Mesendoderm (in vitro differentiated cells): ENCODE results near the gene SLC10A7.
A peak's percentile ranks its signal among the peaks of the same experiment; 100 is the strongest.

Experiments
- DNase-seq: peaks from one replicate; pipeline ENCODE4 v3.0.0; 2013
- H2AK5ac ChIP-seq: 2 replicates; pipeline ENCODE4 v1.6.1; 2013; ENCODE audit warnings: low read length, inconsistent platforms
- H2BK120ac ChIP-seq: 2 replicates; pipeline ENCODE4 v1.6.1; 2013; ENCODE audit warnings: low read depth, mild to moderate bottlenecking, low read length, moderate library complexity, mixed read lengths
- H2BK15ac ChIP-seq: replicated peaks from 2 replicates; pipeline ENCODE4 v1.6.1; 2013; ENCODE audit warnings: low read depth, mild to moderate bottlenecking, moderate library complexity
- H2BK5ac ChIP-seq: 2 replicates; pipeline ENCODE4 v1.6.1; 2013; ENCODE audit warnings: low read length, inconsistent platforms
- H3K18ac ChIP-seq: 2 replicates; pipeline ENCODE4 v1.6.1; 2013; ENCODE audit warnings: mild to moderate bottlenecking, low read length, mixed read lengths
- H3K23ac ChIP-seq: one replicate; pipeline ENCODE4 v1.6.1; 2013; ENCODE audit warnings: low read length
- H3K27ac ChIP-seq: 2 replicates; pipeline ENCODE4 v1.5.1; 2013; ENCODE audit warnings: low read depth, mild to moderate bottlenecking, inconsistent platforms, low read length, moderate library complexity
- H3K27me3 ChIP-seq: 2 replicates; pipeline ENCODE4 v1.6.1; 2013; ENCODE audit warnings: low read length, control low read depth, mild to moderate bottlenecking, inconsistent platforms; ENCODE audit not compliant: insufficient read depth, poor library complexity
- H3K36me3 ChIP-seq: 2 replicates; pipeline ENCODE4 v1.6.1; 2013; ENCODE audit warnings: low read length, inconsistent platforms; ENCODE audit not compliant: control insufficient read depth, insufficient read depth
- H3K4ac ChIP-seq: one replicate; pipeline ENCODE4 v1.6.1; 2013; ENCODE audit warnings: low read depth, mild to moderate bottlenecking, low read length, moderate library complexity
- H3K4me1 ChIP-seq: 2 replicates; pipeline ENCODE4 v1.6.1; 2013; ENCODE audit warnings: low read depth, low read length, inconsistent platforms; ENCODE audit not compliant: control insufficient read depth
- H3K4me2 ChIP-seq: 2 replicates; pipeline ENCODE4 v1.6.1; 2013; ENCODE audit warnings: low read length
- H3K4me3 ChIP-seq: 2 replicates; pipeline ENCODE4 v1.5.1; 2013; ENCODE audit warnings: mild to moderate bottlenecking, low read length
- H3K56ac ChIP-seq: one replicate; pipeline ENCODE4 v1.6.1; 2013; ENCODE audit warnings: low read length
- H3K79me1 ChIP-seq: 2 replicates; pipeline ENCODE4 v1.6.1; 2013; ENCODE audit warnings: low read length, inconsistent platforms
- H3K79me2 ChIP-seq: 2 replicates; pipeline ENCODE4 v1.6.1; 2013; ENCODE audit warnings: mild to moderate bottlenecking, low read length; ENCODE audit not compliant: control insufficient read depth, insufficient read depth
- H3K9ac ChIP-seq: 2 replicates; pipeline ENCODE4 v1.6.1; 2013; ENCODE audit warnings: low read length, inconsistent platforms
- H4K5ac ChIP-seq: one replicate; pipeline ENCODE4 v1.6.1; 2013; ENCODE audit warnings: low read length
- H4K8ac ChIP-seq: one replicate; pipeline ENCODE4 v1.6.1; 2013; ENCODE audit warnings: low read depth, mild to moderate bottlenecking, control low read depth, low read length, moderate library complexity
- WGBS: extraction: QIAGEN DNeasy Blood & Tissue Kit; methylation state at CpG from one replicate; pipeline ENCODE4 v1.1.7; 2013; ENCODE audit warnings: low lambda C conversion rate, missing lambda C conversion rate; ENCODE audit not compliant: insufficient coverage; ENCODE audit errors: extremely low coverage; 5-methylcytosine and 5-hydroxymethylcytosine counted together

SLC10A7 gene

DNA sequence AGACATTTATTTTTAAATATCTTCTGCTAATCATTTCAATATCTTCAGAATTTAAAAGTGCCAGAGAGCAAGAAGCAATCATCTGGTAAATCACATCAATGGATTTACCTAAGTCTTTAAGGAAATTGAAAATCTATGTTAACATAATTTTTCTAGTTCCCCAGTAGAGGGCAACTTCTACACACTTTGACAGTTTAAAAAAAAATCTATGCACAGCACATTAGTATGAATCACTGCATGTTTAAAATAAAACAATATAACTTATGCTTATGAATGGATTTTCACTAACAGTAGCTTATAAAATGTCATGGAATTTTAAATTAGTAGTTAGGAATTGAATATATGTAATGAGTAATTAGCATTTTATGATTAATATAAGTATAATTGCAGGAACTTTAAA, 180.9 kb downstream of the SLC10A7 start:
- Histone ChIP-seq H3K4me2 (no peak overlapping the region), H2AK5ac (no peak overlapping the region), H4K8ac (no peak overlapping the region), H3K23ac (no peak overlapping the region), H2BK5ac (no peak overlapping the region), H3K79me1 (no peaks in the 10 kb centered on the region), H2BK15ac (no peak overlapping the region), H3K4me3 (no peak overlapping the region), H3K36me3 (no peaks in the 10 kb centered on the region), H2BK120ac (no peak overlapping the region), H3K79me2 (no peaks in the 10 kb centered on the region), H3K18ac (no peak overlapping the region), H3K56ac (no peak overlapping the region), H3K9ac (no peak overlapping the region), H3K4me1 (no peaks in the 10 kb centered on the region), H4K5ac (no peak overlapping the region), H3K27ac (no peak overlapping the region), H3K4ac (no peak overlapping the region), H3K27me3 (no peaks in the 10 kb centered on the region)
- no peak for DNase-seq

DNA sequence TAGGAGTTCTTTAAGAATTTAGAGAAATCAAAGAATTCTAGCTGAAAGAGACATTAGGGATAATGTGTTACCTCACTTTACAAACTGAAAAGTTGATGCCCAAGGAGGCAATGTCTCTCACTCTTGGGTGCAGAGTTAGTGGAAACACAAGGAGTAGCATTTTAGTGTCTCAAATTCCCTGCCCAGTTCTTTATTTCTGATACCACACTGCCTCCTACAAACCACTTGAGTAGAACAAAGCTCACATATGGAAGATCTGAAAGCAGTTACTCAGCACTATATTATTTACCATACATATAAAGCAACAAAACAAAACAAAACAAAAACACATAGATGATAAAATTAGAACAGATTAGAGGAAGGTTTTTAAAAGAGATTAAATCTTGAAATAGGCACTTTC, 183.2 kb downstream of the SLC10A7 start:
- no peak overlapping the region for H3K27ac ChIP-seq
- H2AK5ac ChIP-seq: no peak overlapping the region
- no peak overlapping the region for H4K5ac ChIP-seq
- no peaks in the 10 kb centered on the region for H3K36me3 ChIP-seq
- peak; percentile 25 for DNase-seq
- no peak overlapping the region for H3K4me2 ChIP-seq
- no peak overlapping the region for H3K56ac ChIP-seq
- no peak overlapping the region for H2BK15ac ChIP-seq
- H4K8ac ChIP-seq: no peak overlapping the region
- H3K4me1 ChIP-seq: no peaks in the 10 kb centered on the region
- no peaks in the 10 kb centered on the region for H3K79me1 ChIP-seq
- no peak overlapping the region for H3K4ac ChIP-seq
- H3K18ac ChIP-seq: no peak overlapping the region
- no peak overlapping the region for H3K9ac ChIP-seq
- H3K4me3 ChIP-seq: no peak overlapping the region
- no peak overlapping the region for H2BK120ac ChIP-seq
- no peak overlapping the region for H3K23ac ChIP-seq
- H2BK5ac ChIP-seq: no peak overlapping the region
- no peaks in the 10 kb centered on the region for H3K79me2 ChIP-seq
- H3K27me3 ChIP-seq: no peaks in the 10 kb centered on the region

DNA sequence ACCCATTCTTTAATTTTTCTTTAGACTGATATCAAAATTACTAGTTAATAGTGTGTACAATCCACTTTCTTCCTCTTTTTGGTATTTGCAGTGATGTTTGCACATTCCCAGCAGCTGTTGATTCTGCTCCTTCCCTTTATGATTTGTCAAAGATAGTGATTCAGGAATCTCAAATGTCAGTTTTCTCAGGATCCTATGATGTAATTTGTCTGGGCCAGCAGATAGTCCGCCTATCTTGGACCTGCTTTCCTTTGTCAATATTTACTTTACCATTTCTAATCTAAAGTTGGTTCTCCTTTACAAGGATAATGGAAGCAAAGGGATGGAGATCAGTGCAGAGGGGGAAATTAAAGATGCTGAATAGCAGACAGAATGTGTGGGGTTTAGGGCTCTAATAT, 185.3 kb downstream of the SLC10A7 start:
- no peak overlapping the region for H2BK5ac ChIP-seq
- no peak overlapping the region for H3K4me2 ChIP-seq
- no peaks in the 10 kb centered on the region for H3K79me2 ChIP-seq
- H4K8ac ChIP-seq: no peak overlapping the region
- no peak overlapping the region for H4K5ac ChIP-seq
- no peak overlapping the region for H3K4me3 ChIP-seq
- H2AK5ac ChIP-seq: no peak overlapping the region
- H3K27me3 ChIP-seq: no peaks in the 10 kb centered on the region
- H2BK120ac ChIP-seq: no peak overlapping the region
- no peaks in the 10 kb centered on the region for H3K36me3 ChIP-seq
- no peak overlapping the region for H3K18ac ChIP-seq
- H3K79me1 ChIP-seq: no peaks in the 10 kb centered on the region
- H3K23ac ChIP-seq: no peak overlapping the region
- H3K9ac ChIP-seq: no peak overlapping the region
- no peak overlapping the region for H2BK15ac ChIP-seq
- H3K27ac ChIP-seq: no peak overlapping the region
- H3K4ac ChIP-seq: no peak overlapping the region
- no peak overlapping the region for H3K56ac ChIP-seq
- DNase-seq: no peak
- WGBS: no CpG with 5 or more reads among the region's 1 CpG
- H3K4me1 ChIP-seq: no peaks in the 10 kb centered on the region

DNA sequence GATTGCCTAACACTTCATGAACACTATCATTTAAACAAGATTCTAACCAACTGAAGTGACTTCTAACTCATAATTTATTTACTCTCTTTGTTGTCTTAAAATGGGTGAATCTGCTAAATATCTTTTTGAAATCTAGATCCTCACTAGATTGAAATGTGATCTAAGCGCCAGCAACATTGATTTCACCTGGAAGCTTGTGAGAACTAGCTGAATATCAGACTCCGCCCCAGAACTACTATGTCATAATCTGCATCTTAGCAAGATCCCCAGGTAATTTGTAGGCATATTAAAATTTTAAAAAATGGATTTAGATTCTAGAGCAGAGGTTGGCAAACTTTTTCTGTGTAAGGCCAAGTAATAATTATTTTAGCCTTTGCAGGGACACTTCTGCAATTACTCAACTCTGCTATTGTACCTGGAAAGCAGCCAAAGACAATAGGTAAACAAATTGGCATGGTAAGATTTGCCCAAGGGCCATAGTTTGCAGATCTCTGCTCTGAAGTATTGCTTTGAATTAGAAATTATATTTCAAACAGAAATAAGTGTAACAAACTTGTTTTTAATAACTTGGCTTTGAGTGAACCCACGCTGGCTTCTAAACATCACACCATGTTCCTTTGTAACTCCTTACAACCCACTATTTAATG, 185.9 kb downstream of the SLC10A7 start:
- Histone ChIP-seq H3K9ac (no peak overlapping the region), H2BK5ac (no peak overlapping the region), H3K27ac (no peak overlapping the region), H3K4me1 (no peaks in the 10 kb centered on the region), H4K5ac (no peak overlapping the region), H3K56ac (no peak overlapping the region), H3K27me3 (no peaks in the 10 kb centered on the region), H2BK120ac (no peak overlapping the region), H4K8ac (no peak overlapping the region), H3K79me1 (no peaks in the 10 kb centered on the region), H3K4me2 (no peak overlapping the region), H3K23ac (no peak overlapping the region), H3K79me2 (no peaks in the 10 kb centered on the region), H3K18ac (no peak overlapping the region), H3K4me3 (no peak overlapping the region), H2BK15ac (no peak overlapping the region), H3K4ac (no peak overlapping the region), H3K36me3 (no peaks in the 10 kb centered on the region), H2AK5ac (no peak overlapping the region)
- DNase-seq: no peak
- no CpG with 5 or more reads among the region's 3 CpGs for WGBS

DNA sequence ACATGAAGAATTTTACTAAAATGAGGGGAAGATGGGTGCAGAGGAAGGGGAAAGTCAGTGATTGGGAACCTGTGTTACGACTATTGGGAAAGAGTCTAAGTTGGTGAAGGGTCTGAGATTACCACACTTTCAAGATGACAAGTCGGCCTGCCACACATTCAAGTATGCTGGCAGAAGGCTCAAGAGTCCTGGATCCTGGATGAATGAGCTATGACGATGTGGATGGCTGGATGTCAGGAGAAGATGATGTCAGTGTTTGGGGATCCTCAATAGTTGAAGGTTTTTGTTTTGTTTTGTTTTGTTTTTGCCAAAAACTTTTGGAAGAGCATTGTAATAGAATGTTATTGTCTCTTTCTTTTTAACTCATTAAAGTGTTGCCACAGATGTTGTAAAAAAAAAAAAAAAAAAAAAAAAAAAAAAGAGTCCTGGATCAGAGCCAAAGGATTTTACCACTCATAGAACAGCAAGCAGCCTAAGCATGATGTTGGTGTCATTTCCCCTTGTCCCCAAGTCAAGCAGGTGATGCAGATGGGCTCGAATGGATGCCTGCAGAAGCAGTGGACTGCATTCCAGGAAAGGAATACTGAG, 186.8 kb downstream of the SLC10A7 start:
- Histone ChIP-seq H3K18ac (no peak overlapping the region), H4K5ac (no peak overlapping the region), H2AK5ac (no peak overlapping the region), H3K4me3 (no peak overlapping the region), H4K8ac (no peak overlapping the region), H2BK5ac (no peak overlapping the region), H3K79me1 (no peaks in the 10 kb centered on the region), H3K9ac (no peak overlapping the region), H3K27me3 (no peaks in the 10 kb centered on the region), H3K4me2 (no peak overlapping the region), H3K27ac (no peak overlapping the region), H3K4me1 (no peaks in the 10 kb centered on the region), H2BK120ac (no peak overlapping the region), H2BK15ac (no peak overlapping the region), H3K23ac (no peak overlapping the region), H3K36me3 (no peaks in the 10 kb centered on the region), H3K56ac (no peak overlapping the region), H3K4ac (no peak overlapping the region), H3K79me2 (no peaks in the 10 kb centered on the region)
- no peak for DNase-seq
- WGBS: no CpG with 5 or more reads among the region's 4 CpGs

DNA sequence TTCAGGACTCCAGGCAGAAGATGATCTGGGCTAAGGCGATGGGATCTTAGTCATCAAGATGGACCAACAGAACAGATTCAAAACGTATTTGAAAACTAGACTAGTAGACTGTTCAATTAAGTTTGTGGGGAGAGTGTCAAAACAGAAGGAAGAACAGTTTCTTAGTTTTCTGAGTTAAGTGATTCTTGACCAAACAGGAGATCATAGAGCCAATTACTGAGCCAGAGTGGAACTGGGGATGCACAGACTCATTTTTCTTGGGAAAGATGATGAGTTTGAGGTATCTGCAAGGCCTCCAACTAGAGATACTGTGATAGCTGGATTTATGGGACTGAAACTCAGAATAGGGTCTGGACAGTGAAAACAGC, 187.9 kb downstream of the SLC10A7 start:
- Histone ChIP-seq H3K79me2 (no peaks in the 10 kb centered on the region), H3K4me1 (no peaks in the 10 kb centered on the region), H2BK15ac (no peak overlapping the region), H3K36me3 (no peaks in the 10 kb centered on the region), H3K4me3 (no peak overlapping the region), H3K18ac (no peak overlapping the region), H2BK5ac (no peak overlapping the region), H3K4ac (no peak overlapping the region), H4K5ac (no peak overlapping the region), H2AK5ac (no peak overlapping the region), H3K9ac (no peak overlapping the region), H3K27me3 (no peaks in the 10 kb centered on the region), H3K79me1 (no peaks in the 10 kb centered on the region), H3K4me2 (no peak overlapping the region), H2BK120ac (no peak overlapping the region), H3K56ac (no peak overlapping the region), H4K8ac (no peak overlapping the region), H3K23ac (no peak overlapping the region), H3K27ac (no peak overlapping the region)
- DNase-seq: no peak
- no CpG with 5 or more reads among the region's 2 CpGs for WGBS
